Peyer's patch (tissue), 4 donors: ENCODE data around the gene AOPEP.

Source experiments
- POLR2A ChIP-seq, 2 donors: fragments of 450-650 bp; IDR thresholded peaks; one replicate each; pipeline ENCODE4 v1.5.1; 2017; ENCODE audit warnings: antibody characterized with exemption in 2 of 2, mild to moderate bottlenecking in 2 of 2, moderate library complexity in 2 of 2
- TF ChIP-seq, protein P1 (sequence below), 6 experiments: fragments of 450-650 bp in 4 of 6; fragments of 200-600 bp in 2 of 6; sonication (generic) in 1 of 6; IDR thresholded peaks; one replicate each; pipeline ENCODE4 v1.5.1; 2017 to 2019; ENCODE audit warnings: antibody characterized with exemption in 6 of 6, mild to moderate bottlenecking in 3 of 6, moderate library complexity in 1 of 6

DNA sequence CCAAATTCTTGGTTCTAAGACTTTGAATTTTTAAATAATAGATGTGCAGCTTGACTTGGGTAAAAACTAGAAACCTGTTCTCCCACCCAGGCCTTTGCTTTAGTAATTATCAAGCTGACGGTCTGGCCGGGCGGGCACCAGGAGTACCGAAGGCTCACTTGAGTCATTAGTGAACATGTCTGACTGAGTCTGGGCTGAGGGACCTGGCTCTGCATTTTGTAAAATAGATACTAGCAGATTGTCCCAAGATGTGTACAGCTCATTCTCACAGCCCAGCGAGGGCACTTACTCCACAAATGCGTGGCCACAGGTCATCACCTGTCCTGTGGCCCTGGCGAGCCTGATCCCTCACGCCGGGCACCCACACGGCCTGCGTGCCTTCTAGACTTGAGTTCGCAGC, 374.8 kb downstream of the AOPEP start:
- TF ChIP-seq POLR2A (IDR thresholded peaks at IDR 0.05) = no peak
- TF ChIP-seq, protein P1, sequence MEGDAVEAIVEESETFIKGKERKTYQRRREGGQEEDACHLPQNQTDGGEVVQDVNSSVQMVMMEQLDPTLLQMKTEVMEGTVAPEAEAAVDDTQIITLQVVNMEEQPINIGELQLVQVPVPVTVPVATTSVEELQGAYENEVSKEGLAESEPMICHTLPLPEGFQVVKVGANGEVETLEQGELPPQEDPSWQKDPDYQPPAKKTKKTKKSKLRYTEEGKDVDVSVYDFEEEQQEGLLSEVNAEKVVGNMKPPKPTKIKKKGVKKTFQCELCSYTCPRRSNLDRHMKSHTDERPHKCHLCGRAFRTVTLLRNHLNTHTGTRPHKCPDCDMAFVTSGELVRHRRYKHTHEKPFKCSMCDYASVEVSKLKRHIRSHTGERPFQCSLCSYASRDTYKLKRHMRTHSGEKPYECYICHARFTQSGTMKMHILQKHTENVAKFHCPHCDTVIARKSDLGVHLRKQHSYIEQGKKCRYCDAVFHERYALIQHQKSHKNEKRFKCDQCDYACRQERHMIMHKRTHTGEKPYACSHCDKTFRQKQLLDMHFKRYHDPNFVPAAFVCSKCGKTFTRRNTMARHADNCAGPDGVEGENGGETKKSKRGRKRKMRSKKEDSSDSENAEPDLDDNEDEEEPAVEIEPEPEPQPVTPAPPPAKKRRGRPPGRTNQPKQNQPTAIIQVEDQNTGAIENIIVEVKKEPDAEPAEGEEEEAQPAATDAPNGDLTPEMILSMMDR (IDR thresholded peaks at IDR 0.05) = no peak
